Measurements from ENCODE around the gene ARMC10. TPM values are rescaled to one million over a fixed set of nuclear protein-coding genes. Genes with fewer than 3 reads are reported as not detected.

ARMC10 gene
- total and polyA plus RNA-seq, 9 of the 15 experiments (the other 6 are each of a cell fraction or from before 2014, with no cell fraction given): 17.0 to 113 (median 72.6) TPM

GRCh38 chr7:103119791-103120291, 44.9 kb downstream of the ARMC10 start (continued):
- TF ChIP-seq MIER1 (IDR thresholded peaks at IDR 0.05; ENCODE audit: low read depth): 0 out of 2 replicates have a peak, but pooled peaks have one; percentile 45
- no peak for TF ChIP-seq ZNF740 (CRISPR knock-in tag; IDR thresholded peaks at IDR 0.05)
- TF ChIP-seq ZNF740 (tag; IDR thresholded peaks at IDR 0.05): no peak
- no peak for TF ChIP-seq CCAR2 (IDR thresholded peaks at IDR 0.05; ENCODE audit: low read depth, low read length)
- TF ChIP-seq POLR2AphosphoS2 (IDR thresholded peaks at IDR 0.05; ENCODE audit: low read length): no peak
- no peak for TF ChIP-seq RFX1 (IDR thresholded peaks at IDR 0.05)
- TF ChIP-seq PREB (CRISPR knock-in tag; IDR thresholded peaks at IDR 0.05): no peak
- no peak for TF ChIP-seq RBM14 (IDR thresholded peaks at IDR 0.05; ENCODE audit: borderline replicate concordance, insufficient read depth, low read depth, low read length)
- TF ChIP-seq ZNF282 (CRISPR knock-in tag; IDR thresholded peaks at IDR 0.05): no peak
- no peak for TF ChIP-seq CBX2 (IDR thresholded peaks at IDR 0.05; ENCODE audit: insufficient read depth, low read length, poor library complexity, severe bottlenecking)
- TF ChIP-seq ZNF77 (CRISPR knock-in tag; IDR thresholded peaks at IDR 0.05): no peak
- no peak for TF ChIP-seq LARP7 (IDR thresholded peaks at IDR 0.05)
- TF ChIP-seq JUND (IDR thresholded peaks at IDR 0.05; ENCODE audit: borderline replicate concordance, low read depth, low read length): peak; percentile 89
- TF ChIP-seq JUND (tag; IDR thresholded peaks at IDR 0.05; ENCODE audit: borderline replicate concordance, low read depth, low read length): peak; percentile 97
- no peak for TF ChIP-seq ZBTB5 (IDR thresholded peaks at IDR 0.05)
- TF ChIP-seq MTF1 (CRISPR knock-in tag; IDR thresholded peaks at IDR 0.05; ENCODE audit: borderline replicate concordance): no peak
- TF ChIP-seq TSC22D4 (tag; IDR thresholded peaks at IDR 0.05): no peak
- TF ChIP-seq, protein P1, sequence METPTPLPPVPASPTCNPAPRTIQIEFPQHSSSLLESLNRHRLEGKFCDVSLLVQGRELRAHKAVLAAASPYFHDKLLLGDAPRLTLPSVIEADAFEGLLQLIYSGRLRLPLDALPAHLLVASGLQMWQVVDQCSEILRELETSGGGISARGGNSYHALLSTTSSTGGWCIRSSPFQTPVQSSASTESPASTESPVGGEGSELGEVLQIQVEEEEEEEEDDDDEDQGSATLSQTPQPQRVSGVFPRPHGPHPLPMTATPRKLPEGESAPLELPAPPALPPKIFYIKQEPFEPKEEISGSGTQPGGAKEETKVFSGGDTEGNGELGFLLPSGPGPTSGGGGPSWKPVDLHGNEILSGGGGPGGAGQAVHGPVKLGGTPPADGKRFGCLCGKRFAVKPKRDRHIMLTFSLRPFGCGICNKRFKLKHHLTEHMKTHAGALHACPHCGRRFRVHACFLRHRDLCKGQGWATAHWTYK (CRISPR knock-in tag; IDR thresholded peaks at IDR 0.05): peak; percentile 40
- TF ChIP-seq CREBBP (IDR thresholded peaks at IDR 0.05; ENCODE audit: low read depth, low read length): no peak
- TF ChIP-seq L3MBTL2 (IDR thresholded peaks at IDR 0.05): peak; percentile 97
- TF ChIP-seq MEF2A (IDR thresholded peaks at IDR 0.05; ENCODE audit: control insufficient read depth, low read depth, low read length): peak; percentile 58; the same call in 1 of the 2 replicates
- TF ChIP-seq RBM25 (IDR thresholded peaks at IDR 0.05; ENCODE audit: low read depth, low read length, severe bottlenecking): no peak
- TF ChIP-seq SPI1 (IDR thresholded peaks at IDR 0.05; ENCODE audit: borderline replicate concordance, low read depth, low read length): no peak
- TF ChIP-seq XRCC4 (IDR thresholded peaks at IDR 0.05; ENCODE audit: extremely low read depth, insufficient read depth, insufficient read length): no peak

All from K562 (cell line).